A673 (cell line): Measurements from ENCODE around the gene MAMDC4.
"Not testable (repeated sequence)": the region's sequence is repeated elsewhere in the genome, so short reads cannot be mapped to it uniquely, and the experiment has no call there.

Experiments
- EZH2 ChIP-seq: fragments of 200-600 bp; sonication (generic); IDR thresholded peaks from 2 replicates; pipeline ENCODE4 v1.6.1; 2017; ENCODE audit warnings: borderline replicate concordance, low read depth, mild to moderate bottlenecking, mixed read lengths, antibody characterized with exemption, low read length; ENCODE audit not compliant: poor library complexity, severe bottlenecking
- TF ChIP-seq, protein P1 (sequence below): fragments of 300-800, 200-600 bp; sonication (generic); conservative IDR thresholded peaks from 2 replicates; pipeline ENCODE4 v1.5.1; 2017; ENCODE audit warnings: low read depth, mild to moderate bottlenecking, antibody characterized with exemption, low read length, moderate library complexity, mixed read lengths

GRCh38 chr9:136843159-136843800 is 8.9 kb upstream of the MAMDC4 start:
- not testable (repeated sequence) for TF ChIP-seq EZH2
- TF ChIP-seq, protein P1, sequence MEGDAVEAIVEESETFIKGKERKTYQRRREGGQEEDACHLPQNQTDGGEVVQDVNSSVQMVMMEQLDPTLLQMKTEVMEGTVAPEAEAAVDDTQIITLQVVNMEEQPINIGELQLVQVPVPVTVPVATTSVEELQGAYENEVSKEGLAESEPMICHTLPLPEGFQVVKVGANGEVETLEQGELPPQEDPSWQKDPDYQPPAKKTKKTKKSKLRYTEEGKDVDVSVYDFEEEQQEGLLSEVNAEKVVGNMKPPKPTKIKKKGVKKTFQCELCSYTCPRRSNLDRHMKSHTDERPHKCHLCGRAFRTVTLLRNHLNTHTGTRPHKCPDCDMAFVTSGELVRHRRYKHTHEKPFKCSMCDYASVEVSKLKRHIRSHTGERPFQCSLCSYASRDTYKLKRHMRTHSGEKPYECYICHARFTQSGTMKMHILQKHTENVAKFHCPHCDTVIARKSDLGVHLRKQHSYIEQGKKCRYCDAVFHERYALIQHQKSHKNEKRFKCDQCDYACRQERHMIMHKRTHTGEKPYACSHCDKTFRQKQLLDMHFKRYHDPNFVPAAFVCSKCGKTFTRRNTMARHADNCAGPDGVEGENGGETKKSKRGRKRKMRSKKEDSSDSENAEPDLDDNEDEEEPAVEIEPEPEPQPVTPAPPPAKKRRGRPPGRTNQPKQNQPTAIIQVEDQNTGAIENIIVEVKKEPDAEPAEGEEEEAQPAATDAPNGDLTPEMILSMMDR, result not testable (repeated sequence)
